Measurements from ENCODE around the gene MUC2. TPM values are rescaled to one million over a fixed set of nuclear protein-coding genes. Genes with fewer than 3 reads are reported as not detected.

The MUC2 gene
- total RNA-seq, 4 donors from 2014 or later, result 0.04 TPM; not detected in 3

- Histone ChIP-seq H3K36me3 (no peaks in the 10 kb centered on the region), H3K4me1 (peaks cover 0 to 8% (median 0%) of the 10 kb centered on the region in 3 donors), H3K27me3 (peaks cover 0 to 61% (median 3%) of the 10 kb centered on the region in 4 donors), H3K4me3 (no peak overlapping the region), H3K9me3 (no peaks in the 10 kb centered on the region), H3K27ac (no peak overlapping the region)
- no peak for TF ChIP-seq CTCF (IDR thresholded peaks at IDR 0.05)
- TF ChIP-seq POLR2A (IDR thresholded peaks at IDR 0.05), result no peak
- intact Hi-C loops (cut with DNase I), result no loop called here
- 74 to 81% methylated on average over 6 to 10 of the region's 26 CpGs for WGBS, 2 donors
- DNase-seq, result no peak
These were observed 31.8 kb upstream of the MUC2 start for GRCh38 chr11:1042626-1043562.

DNA sequence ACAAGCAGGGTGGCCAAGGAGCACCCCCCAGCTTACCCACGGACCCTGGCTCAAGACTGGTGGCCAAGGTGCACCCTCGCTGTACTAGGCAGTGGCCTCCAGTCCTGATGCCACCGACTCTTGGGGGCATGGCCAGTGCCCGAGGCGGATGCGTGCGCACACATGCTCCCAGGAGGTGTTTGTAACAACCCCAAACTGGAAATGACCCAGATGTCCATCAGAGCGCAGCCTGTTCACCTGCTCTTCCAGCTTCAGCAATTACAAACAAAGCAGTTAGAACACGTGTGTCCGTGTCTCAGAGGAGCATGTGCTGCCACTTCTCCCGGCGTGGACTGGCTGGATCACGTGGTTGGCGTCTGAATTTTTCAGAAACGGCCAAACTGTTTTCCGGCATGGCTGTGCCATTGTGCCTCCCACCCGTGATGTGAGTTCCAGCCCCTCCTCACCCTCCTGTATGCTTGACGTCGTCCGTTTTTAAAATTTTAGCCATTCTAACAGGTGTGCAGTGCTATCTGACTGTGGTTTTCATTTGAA is 31.0 kb upstream of the MUC2 start:
- H3K9me3 ChIP-seq, result no peaks in the 10 kb centered on the region
- no peak overlapping the region for H3K4me3 ChIP-seq
- intact Hi-C loops (cut with DNase I), result no loop called here
- no peak for DNase-seq
- 64 to 70% methylated on average over 12 to 17 of the region's 20 CpGs for WGBS, 2 donors
- peaks cover 0 to 61% (median 3%) of the 10 kb centered on the region in 4 donors for H3K27me3 ChIP-seq
- TF ChIP-seq POLR2A (IDR thresholded peaks at IDR 0.05), result no peak
- TF ChIP-seq CTCF (IDR thresholded peaks at IDR 0.05), result no peak
- no peaks in the 10 kb centered on the region for H3K36me3 ChIP-seq
- H3K27ac ChIP-seq, result no peak overlapping the region
- H3K4me1 ChIP-seq, result peaks cover 0 to 8% (median 0%) of the 10 kb centered on the region in 3 donors

DNA sequence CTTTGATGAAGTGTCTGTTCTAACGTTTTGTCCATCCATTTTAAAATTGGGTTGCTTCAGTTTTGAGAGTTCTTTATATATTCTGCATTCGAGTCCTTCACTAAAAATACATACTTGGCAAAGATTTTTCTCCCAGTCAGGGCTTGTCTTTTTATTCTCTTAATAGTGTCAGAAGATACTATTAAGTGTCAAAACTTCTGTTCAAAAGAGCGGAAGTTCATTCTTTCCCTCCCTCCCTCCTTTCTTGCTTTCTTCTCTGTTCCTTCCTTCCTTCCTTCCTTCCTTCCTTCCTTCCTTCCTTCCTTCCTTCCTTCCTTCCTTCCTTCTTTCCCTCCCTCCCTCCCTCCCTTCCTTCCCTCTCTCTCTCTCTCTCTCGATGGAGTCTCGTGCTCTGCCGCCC is 30.5 kb upstream of the MUC2 start:
- 38 to 47% methylated on average over 5 to 6 of the region's 6 CpGs for WGBS, 2 donors
- H3K9me3 ChIP-seq, result no peaks in the 10 kb centered on the region
- DNase-seq, result no peak
- H3K4me1 ChIP-seq, result peaks cover 0 to 11% (median 0%) of the 10 kb centered on the region in 3 donors
- H3K4me3 ChIP-seq, result no peak overlapping the region
- no peak for TF ChIP-seq CTCF (IDR thresholded peaks at IDR 0.05)
- no peak for TF ChIP-seq POLR2A (IDR thresholded peaks at IDR 0.05)
- no peak overlapping the region for H3K27ac ChIP-seq
- no peaks in the 10 kb centered on the region for H3K36me3 ChIP-seq
- intact Hi-C loops (cut with DNase I), result no loop called here
- peaks cover 0 to 63% (median 3%) of the 10 kb centered on the region in 4 donors for H3K27me3 ChIP-seq

- no peak overlapping the region for H3K4me3 ChIP-seq
- H3K27me3 ChIP-seq, result peaks cover 0 to 67% (median 3%) of the 10 kb centered on the region in 4 donors
- H3K4me1 ChIP-seq, result peaks cover 6 to 28% (median 7%) of the 10 kb centered on the region in 3 donors
- no peaks in the 10 kb centered on the region for H3K36me3 ChIP-seq
- no peak overlapping the region for H3K27ac ChIP-seq
- TF ChIP-seq POLR2A (IDR thresholded peaks at IDR 0.05), result no peak
- no peak for TF ChIP-seq CTCF (IDR thresholded peaks at IDR 0.05)
- intact Hi-C loops (cut with DNase I), result no loop called here
- 37 to 62% methylated on average over 10 to 13 of the region's 22 CpGs for WGBS, 2 donors
- DNase-seq, result no peak
- no peaks in the 10 kb centered on the region for H3K9me3 ChIP-seq
These were observed 27.0 kb upstream of the MUC2 start for GRCh38 chr11:1047595-1048156.
